ENCODE results near the gene FZR1.
A peak's percentile ranks its signal among the peaks of the same experiment; 100 is the strongest.

FZR1 gene

DNA sequence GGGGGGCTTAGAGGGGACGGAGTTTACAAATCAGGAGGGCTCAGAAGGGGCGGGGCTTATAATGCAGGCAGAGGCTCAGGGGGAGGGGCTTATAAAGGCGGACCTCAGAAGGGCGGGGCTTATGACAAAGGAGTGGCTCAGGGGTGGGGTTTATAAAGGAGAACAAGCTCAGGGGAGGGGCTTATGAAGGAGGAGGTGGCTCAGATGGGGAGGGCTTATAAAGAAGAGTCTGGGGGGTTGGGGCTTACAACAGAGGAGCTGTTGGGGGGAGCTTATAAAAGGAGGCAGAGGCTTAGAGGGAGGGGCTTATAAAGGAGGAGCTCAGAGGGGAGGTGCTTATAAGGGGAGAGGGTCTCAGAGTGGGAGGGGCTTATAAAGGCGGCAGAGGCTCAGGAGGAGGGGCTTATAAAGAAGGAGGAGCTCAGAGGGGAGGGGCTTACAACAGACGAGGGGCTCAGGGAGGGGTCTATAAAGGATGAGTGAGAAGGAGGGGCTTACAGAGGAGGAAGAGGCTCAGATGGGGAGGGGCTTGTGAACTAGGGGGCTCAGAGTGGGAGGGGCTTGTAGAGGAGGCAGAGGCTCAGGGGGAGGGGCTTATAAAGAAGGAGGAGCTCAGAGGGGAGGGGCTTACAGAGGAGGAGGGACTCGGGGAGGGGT lies 26.8 kb upstream of the FZR1 start:
- H3K4me3 ChIP-seq (ENCODE audit: low read length), result no peak overlapping the region
- TF ChIP-seq, protein P1, sequence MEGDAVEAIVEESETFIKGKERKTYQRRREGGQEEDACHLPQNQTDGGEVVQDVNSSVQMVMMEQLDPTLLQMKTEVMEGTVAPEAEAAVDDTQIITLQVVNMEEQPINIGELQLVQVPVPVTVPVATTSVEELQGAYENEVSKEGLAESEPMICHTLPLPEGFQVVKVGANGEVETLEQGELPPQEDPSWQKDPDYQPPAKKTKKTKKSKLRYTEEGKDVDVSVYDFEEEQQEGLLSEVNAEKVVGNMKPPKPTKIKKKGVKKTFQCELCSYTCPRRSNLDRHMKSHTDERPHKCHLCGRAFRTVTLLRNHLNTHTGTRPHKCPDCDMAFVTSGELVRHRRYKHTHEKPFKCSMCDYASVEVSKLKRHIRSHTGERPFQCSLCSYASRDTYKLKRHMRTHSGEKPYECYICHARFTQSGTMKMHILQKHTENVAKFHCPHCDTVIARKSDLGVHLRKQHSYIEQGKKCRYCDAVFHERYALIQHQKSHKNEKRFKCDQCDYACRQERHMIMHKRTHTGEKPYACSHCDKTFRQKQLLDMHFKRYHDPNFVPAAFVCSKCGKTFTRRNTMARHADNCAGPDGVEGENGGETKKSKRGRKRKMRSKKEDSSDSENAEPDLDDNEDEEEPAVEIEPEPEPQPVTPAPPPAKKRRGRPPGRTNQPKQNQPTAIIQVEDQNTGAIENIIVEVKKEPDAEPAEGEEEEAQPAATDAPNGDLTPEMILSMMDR (IDR thresholded peaks at IDR 0.05; ENCODE audit: insufficient read depth, low read depth, low read length, missing control alignments), result no peak
- no peak for DNase-seq (ENCODE audit: low read depth)

DNA sequence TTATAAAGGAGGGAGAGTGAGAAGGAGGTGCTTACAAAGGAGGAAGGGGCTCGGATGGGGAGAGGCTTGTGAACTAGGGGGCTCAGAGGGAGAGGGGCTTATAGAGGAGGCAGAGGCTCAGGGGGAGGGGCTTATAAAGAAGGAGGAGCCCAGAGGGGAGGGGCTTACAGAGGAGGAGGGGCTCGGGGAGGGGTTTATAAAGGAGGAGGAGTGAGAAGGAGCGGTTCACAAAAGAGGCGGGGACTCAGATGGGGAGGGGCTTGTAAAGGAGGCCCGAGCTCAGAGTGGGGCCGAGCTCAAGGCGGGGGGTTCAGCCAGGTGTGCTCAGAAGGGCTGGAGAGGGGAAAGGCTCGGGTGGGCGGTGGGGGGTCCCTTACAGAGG lies 26.3 kb upstream of the FZR1 start:
- H3K4me3 ChIP-seq (ENCODE audit: low read length), result no peak overlapping the region
- TF ChIP-seq, protein P1 (IDR thresholded peaks at IDR 0.05; ENCODE audit: insufficient read depth, low read depth, low read length, missing control alignments), result no peak
- DNase-seq (ENCODE audit: low read depth), result peak; percentile 36

DNA sequence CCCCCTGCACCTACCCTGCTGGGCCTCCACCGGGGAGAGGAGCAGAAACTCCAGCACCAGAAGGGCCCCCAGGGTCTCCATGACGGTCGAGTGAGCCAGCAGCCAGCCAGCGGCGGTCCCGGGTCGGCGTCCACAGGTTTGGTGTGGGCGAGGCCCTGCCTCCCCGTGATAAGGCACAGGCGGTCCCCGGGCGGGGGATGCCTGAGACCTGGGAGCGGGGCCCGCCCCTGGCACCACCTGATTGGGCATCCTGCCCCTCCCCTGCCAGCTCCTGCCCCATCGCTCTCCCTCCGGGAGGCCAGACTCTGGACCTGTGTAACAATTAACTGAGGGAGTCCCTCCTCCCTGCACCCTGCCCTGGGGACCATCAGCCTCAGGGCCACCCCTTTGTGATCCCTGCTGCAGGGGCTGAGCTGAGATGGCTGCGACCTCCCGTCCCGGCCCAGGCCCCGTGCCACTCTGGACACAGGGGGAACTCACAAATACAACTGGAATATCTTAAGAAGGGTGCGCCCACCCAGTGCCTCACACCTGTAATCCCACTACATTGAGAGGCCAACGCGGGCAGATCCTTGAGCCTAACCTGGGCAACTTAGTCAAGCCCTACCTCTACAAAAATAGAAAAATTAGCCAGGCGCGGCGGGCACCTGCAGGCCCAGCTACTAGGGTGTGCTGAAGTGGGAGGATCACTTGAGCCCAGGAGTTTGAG lies 25.6 kb upstream of the FZR1 start, which contains the start of gene SMIM24:
TSS of gene SMIM24 (minus strand) at position 143 of the 709 bp plus-strand sequence. CDS start at position 81, 62 bp downstream.
- DNase-seq (ENCODE audit: low read depth), result no peak
- no peak within 1 kb of the TSS for H3K4me3 ChIP-seq (ENCODE audit: low read length)
- TF ChIP-seq, protein P1 (IDR thresholded peaks at IDR 0.05; ENCODE audit: insufficient read depth, low read depth, low read length, missing control alignments), result no peak

DNA sequence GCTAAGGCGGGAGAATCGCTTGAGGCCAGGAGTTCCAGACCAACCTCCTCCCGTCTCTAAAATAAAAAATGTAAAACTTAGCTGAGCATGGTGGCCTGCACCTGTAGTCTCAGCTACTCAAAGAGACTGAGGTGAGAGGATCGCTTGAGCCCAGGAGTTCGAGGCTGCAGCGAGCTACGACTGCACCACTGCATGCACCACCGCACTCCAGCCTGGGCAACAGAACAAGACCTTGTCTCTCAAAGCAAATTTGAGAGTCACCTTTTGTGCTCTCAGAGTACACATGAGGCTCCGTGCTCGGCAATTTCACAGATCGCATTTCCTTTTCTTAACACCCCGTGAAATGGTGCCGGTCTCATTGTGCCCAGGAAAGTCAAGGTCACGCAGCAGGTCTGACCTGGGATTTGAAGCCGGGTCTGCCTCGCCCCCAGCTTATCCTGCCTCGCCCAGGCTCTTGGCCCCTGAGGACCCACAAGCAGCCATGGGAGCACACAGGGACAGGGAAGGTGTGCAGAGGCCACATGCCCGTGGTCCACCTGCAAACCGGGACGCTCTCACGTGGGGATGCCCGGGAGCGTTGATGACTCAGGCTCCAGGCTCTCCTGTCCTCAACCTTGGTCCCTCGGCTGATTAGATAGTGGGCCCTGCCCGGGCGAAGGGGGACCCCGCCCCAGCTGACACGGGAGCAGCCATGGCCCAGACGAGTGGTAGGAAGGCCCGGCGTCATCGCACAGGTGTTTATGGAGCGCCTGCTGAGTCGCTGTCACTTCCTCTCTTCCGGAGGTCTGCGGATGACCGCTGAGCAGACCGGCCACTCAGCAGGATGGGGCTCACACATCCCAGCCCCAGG lies 24.6 kb upstream of the FZR1 start:
- no peak overlapping the region for H3K4me3 ChIP-seq (ENCODE audit: low read length)
- no peak for DNase-seq (ENCODE audit: low read depth)
- TF ChIP-seq, protein P1 (IDR thresholded peaks at IDR 0.05; ENCODE audit: insufficient read depth, low read depth, low read length, missing control alignments), result no peak

DNA sequence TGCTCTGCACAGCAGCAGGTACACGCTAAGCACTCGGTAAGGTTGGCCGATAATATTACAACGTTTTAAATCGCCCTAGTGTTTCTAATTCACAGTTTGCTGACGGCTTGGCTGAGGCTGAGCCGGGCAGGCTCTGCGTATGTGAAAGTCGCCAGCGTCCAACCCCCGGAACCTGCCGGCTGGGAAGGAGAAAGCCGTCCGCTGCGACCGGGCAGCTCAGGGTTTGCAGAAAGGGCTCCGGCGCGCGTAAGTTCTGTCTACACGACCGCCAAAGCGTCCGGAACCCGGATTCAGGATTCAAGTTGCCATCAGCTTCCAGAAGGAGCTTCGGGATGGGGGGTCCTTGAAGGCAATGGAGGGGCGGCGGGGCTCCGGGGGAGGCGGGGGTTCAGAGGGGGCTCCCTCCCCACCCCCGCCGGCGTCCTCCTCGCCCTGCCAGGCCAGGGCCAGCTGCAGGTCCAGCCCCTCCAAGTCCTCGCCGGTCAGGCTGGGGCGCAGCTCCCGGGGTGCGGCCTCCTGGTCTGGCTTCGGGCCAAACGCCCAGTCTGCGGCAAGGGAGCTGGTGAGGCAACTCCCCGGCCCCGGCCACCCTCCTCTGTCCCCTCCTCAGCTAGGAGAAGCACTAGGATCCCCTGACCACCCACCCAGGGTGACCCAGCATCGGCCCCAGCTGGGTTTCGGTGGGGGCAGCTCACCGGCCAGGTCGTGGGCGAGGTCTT lies 23.4 kb upstream of the FZR1 start:
- DNase-seq (ENCODE audit: low read depth), result no peak
- no peak overlapping the region for H3K4me3 ChIP-seq (ENCODE audit: low read length)
- TF ChIP-seq, protein P1 (IDR thresholded peaks at IDR 0.05; ENCODE audit: insufficient read depth, low read depth, low read length, missing control alignments), result no peak

DNA sequence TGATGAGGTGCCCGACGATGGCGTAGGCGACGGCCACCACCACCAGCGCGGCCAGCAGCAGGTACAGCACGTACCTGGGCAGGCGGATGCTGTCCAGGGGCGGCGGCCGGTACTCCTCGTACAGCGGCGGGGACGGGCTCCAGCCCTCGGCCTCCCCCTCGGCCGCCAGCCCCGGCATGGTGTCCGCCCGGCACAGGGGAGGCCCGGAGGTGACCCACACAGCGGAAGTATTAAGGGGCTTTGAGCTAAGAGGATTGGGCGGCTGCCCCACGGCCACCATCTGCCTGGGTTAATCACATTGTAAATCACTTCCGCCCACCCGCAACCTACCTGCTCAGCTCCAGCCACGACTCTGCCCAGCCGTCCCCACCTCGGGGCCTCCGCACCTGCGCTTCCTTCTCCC lies 22.9 kb upstream of the FZR1 start, which contains the start of gene SMIM44:
TSS of gene SMIM44 (minus strand) at position 216 of the 403 bp plus-strand sequence. CDS start at position 178, 38 bp downstream.
- TF ChIP-seq, protein P1 (IDR thresholded peaks at IDR 0.05; ENCODE audit: insufficient read depth, low read depth, low read length, missing control alignments), result no peak
- DNase-seq (ENCODE audit: low read depth), result no peak

More for the DNA sequence above, 22.9 kb upstream of the FZR1 start, which contains the start of gene SMIM44:
- no peak within 1 kb of the TSS for H3K4me3 ChIP-seq (ENCODE audit: low read length)

Measured in epithelial cell of esophagus (primary cell).